Hematopoietic multipotent progenitor cell treated with erythropoietin and hydrocortisone succinate and interleukin-3 and kit ligand, for 6 days (in vitro differentiated cells): ENCODE measurements around the gene FCER2.

Experiments used
- DNase-seq: peaks from one replicate; pipeline ENCODE4 v3.0.0-alpha.2; 2015

Gene FCER2

GRCh38 chr19:7699417-7700401 is 2.2 kb downstream of the FCER2 start:
- peak; percentile 62 for DNase-seq

- no peak for DNase-seq
These were observed 2.9 kb downstream of the FCER2 start for GRCh38 chr19:7699003-7699402.

GRCh38 chr19:7698583-7698982 is 3.3 kb downstream of the FCER2 start:
- DNase-seq: no peak

GRCh38 chr19:7697721-7698287 is 4.1 kb downstream of the FCER2 start:
- no peak for DNase-seq

GRCh38 chr19:7694499-7694898 is 7.4 kb downstream of the FCER2 start:
- DNase-seq: no peak

GRCh38 chr19:7692417-7693088 is 9.4 kb downstream of the FCER2 start:
- no peak for DNase-seq

- no peak for DNase-seq
These were observed 10.4 kb downstream of the FCER2 start for GRCh38 chr19:7691497-7691896.

GRCh38 chr19:7690779-7691258 is 11.1 kb downstream of the FCER2 start:
- no peak for DNase-seq

- no peak for DNase-seq
These were observed 12.8 kb downstream of the FCER2 start for GRCh38 chr19:7689165-7689564.

- no peak for DNase-seq
These were observed 14.8 kb downstream of the FCER2 start for GRCh38 chr19:7687177-7687576.

- DNase-seq: no peak
These were observed 16.1 kb downstream of the FCER2 start for GRCh38 chr19:7685546-7686445.

GRCh38 chr19:7682175-7682855 is 19.6 kb downstream of the FCER2 start:
- DNase-seq: no peak

GRCh38 chr19:7681340-7682174 is 20.4 kb downstream of the FCER2 start:
- peak; percentile 98 for DNase-seq

GRCh38 chr19:7680606-7681339 is 21.2 kb downstream of the FCER2 start, which contains the start of gene TRAPPC5:
TRAPPC5 (plus strand) TSS chr19:7680833; CDS start chr19:7682254, 1,421 bp downstream.
- DNase-seq: peak; percentile 92

- no peak for DNase-seq
These were observed 21.9 kb downstream of the FCER2 start for GRCh38 chr19:7679771-7680605.

GRCh38 chr19:7678971-7679751 is 22.8 kb downstream of the FCER2 start:
- peak; percentile 89 for DNase-seq

- peak; percentile 43 for DNase-seq
These were observed 24.1 kb downstream of the FCER2 start for GRCh38 chr19:7677669-7678311.

- DNase-seq: peak; percentile 37
These were observed 25.1 kb downstream of the FCER2 start, which contains the start of gene MCEMP1 for GRCh38 chr19:7676854-7677253. MCEMP1 (plus strand) TSS chr19:7677090; CDS start chr19:7677121, 31 bp downstream.
